HG02840 (cell line): Measurements from ENCODE around the gene MCAT.

ENCODE experiments used
- ATAC-seq: cut with Tn5 transposase; IDR thresholded peaks from one replicate; pipeline ENCODE4 v1.9.1; 2021; ENCODE audit warnings: mild to moderate bottlenecking, moderate library complexity, moderate number of reproducible peaks; ENCODE audit not compliant: unreplicated experiment, low FRiP score

MCAT gene, protein sequence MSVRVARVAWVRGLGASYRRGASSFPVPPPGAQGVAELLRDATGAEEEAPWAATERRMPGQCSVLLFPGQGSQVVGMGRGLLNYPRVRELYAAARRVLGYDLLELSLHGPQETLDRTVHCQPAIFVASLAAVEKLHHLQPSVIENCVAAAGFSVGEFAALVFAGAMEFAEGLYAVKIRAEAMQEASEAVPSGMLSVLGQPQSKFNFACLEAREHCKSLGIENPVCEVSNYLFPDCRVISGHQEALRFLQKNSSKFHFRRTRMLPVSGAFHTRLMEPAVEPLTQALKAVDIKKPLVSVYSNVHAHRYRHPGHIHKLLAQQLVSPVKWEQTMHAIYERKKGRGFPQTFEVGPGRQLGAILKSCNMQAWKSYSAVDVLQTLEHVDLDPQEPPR

DNA sequence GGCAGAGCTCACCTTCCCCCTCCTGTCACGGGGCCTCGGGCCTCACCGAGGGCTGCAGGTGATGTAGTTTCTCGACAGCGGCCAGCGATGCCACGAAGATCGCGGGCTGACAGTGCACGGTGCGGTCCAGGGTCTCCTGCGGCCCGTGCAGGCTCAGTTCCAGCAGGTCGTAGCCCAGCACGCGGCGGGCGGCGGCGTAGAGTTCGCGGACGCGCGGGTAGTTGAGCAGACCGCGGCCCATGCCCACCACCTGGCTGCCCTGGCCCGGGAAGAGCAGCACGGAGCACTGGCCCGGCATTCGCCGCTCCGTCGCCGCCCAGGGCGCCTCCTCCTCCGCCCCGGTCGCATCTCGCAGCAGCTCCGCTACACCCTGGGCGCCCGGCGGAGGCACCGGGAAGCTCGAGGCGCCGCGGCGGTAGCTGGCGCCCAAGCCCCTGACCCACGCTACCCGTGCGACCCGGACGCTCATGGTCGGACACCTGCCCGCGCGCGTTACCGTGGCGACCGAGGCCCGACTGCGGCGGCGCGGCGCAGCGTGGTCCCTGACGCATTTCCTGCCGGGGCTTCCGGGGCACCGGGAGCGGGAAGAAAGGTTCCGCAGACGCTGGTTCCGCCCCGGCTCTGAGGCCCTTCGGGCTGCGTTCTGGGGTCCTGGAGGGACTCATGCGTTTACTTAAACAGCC lies at the start of gene MCAT:
MCAT (minus strand) TSS at position 519 of the 683 bp plus-strand sequence; CDS start at position 469, 50 bp downstream.
- ATAC-seq = peak; percentile 69

DNA sequence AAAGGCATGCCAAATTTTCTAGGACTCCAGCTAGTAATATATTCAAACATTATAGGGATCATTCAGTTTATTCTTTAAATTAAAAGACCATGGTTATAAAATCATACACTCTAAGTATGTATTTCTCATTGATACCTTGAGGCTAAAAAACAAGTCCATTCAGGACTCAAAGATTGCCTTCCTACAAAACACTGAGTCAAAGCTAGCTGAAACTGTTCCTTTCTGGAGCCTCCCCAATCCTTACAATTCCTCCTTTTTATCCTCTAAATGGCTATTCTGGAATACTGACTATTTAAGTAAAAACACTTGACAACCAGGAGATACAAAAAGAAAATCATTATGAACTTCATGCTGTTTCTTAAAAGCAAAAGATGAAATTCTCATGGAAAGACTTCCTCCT lies 48.6 kb upstream of the MCAT start:
- no peak for ATAC-seq

DNA sequence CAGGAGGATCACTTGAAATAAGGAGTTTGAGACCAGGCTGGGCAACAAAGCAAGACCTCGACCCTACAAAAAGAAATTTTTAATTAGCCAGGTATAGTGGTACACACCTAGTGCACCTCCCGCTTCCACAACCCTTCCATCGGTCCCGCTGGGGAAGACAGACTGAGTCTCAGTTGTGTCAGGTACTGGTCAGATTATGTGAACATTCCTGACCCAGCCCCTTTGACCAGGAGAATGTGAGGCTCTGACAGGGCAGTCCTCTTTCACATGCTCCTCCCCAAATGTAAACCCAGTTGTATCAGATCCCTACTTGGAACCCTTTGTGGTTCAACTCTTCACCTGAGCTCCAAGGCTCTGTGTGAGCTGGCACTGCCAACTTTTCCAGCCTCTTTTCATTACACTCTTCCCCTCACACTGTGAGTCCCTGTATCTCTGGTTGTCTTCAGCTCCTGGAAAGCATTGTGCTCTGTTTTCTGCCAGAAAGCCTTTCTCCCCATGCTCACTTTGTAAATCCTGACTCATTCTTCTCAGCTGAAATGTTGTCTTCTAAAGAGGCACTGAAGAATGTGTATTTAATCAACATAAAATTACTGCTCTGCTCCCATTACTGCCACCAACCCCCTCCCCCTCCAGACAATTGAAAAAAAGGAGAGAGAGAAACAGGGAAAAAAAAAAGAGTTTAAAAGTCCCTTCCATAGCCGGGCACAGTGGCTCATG lies 45.8 kb upstream of the MCAT start:
- no peak for ATAC-seq

DNA sequence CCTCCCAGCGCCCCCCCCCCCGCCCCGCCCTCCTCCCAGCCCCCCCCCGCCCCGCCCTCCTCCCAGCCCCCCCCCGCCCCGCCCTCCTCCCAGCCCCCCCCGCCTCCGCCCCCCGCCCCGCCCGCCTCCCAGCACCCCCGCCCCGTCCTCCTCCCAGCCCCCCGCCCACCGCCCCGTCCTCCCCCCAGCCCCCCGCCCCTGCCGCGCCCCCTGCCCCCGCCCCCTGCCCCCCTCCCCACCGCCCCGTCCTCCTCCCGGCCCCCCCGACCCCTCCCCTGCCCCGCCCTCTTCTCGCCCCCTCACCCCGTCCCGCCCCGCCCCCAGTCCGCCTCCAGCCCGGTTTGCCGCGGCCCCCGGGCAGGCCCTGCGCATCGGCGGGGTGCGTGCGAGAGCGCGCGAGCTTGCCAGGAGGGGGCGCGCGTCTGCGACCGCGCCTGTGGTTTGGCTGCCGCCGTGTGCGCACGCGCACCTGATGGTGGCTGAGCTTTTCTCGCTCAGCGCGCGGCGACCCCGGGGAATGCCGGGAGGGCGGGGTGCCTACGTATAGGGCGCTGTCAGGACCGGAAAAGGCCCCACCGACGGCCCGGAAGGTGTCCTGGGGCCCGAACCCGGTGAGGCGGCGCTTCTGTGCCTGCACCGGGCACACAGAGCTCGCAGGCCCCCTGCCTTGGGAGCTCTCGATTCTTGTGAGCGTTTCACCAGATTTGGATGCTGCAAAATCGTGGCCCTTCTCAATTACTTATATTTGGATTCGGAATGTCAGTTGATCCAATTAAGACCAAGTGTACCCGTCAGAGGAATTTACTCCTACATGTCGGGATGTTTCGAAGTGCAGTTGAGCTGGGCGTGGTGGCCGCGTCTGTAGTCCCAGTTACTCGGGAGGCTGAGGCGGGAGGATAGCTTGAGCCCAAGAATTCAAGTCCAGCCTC lies 44.2 kb upstream of the MCAT start:
- ATAC-seq = peak; percentile 85

DNA sequence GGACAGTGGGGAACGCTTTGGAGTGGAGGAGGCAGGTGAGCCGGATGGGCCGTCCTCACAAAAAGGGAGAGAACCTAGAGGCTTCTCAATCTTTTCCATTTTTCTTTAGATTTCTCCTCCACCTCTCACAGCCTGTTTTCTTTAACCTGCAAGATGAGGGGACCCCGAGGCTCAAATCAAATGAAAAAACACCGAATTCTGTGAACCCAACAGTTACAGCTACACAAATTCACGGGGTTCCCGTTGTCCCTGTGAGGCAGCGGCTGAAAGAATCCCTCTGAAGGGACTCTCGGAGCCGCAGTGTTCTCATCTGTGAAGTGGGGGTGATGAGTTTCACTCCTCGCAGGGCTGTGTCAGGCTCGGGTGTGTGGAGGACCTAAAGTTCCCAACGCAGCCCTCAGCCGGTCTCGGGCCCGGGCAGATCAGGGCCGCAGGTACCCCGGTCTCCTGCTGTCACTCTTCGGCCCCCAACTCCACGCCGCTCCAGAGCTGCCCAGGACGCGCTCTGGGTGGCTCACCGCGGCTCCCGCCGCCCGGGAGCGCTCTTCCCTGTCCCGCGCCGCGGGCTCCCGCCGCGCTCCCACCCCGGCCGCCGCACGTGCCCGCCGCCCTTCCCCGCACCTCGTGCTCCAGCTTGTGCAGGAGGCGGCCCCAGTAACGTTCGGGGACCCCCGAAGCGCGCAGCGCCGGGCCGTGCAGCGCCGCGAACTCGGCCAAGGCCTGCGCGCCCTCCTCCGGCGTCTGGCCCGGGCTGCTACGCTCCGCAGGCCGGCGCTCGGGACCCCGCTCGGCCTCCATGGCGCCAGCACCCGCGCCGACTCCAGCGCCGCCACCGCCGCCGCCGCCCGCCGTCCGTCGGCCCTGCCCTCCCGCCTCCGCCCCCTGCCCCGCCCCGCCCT lies 43.3 kb upstream of the MCAT start, which contains the start of gene TTLL12:
TTLL12 (minus strand) TSS at position 863 of the 899 bp plus-strand sequence; CDS start at position 798, 65 bp downstream.
- peak; percentile 42 for ATAC-seq

DNA sequence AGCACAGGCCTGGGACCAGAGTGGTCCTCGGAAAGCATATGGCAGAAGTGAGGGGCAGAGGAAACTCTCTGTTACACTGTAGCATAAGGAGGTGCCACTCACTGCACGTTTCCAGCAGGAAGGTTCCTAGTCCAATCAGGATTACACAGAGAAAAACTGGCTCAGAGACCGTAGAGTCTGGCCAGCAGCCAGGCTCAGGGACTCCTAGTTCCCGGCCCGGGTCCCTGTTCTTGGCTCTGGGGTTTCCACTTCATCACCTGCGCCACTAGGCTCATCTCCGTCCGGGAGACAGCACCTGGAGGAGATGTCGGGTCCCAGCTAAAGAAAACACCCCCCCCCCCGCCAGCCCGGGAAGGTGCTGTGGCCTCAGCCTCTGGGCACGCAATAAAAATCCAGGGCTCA lies 42.7 kb upstream of the MCAT start:
- ATAC-seq = no peak

DNA sequence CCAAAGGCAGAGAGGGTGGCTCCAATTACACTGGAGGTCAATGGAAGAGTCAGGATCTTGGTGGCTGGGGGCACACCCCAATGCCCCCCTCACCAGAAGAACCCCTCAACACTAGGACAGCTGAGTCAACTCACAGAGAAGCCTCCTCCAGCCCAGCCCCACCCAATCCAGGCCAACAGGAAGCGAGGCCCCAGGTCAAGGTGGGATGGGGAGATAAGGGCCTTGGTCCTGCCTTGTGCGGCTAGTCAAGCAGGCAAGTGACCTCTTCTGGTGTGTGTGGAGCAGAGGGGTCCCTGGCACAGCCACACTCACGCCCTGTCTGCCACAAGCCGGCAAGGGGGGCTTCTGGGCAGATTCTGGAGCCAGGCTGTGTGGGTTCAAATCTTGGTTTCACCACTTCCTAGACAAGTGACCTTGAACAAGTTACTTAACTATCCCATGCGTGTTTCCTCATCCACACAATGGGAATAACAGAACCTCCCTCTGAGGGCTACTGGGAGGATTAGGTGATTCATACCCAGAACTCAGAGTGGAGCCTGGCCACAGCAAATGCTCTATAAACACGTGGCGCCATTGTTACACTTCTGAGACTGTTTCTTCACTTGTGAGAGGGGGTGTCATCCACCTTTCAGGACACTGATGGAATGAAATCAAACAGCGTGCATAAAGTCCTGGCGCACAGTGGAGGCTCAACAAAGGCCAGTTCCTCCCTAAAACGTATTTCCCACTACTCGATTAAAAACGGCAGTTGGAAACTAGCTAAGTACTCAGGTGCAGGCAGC lies 40.5 kb upstream of the MCAT start:
- ATAC-seq = no peak

DNA sequence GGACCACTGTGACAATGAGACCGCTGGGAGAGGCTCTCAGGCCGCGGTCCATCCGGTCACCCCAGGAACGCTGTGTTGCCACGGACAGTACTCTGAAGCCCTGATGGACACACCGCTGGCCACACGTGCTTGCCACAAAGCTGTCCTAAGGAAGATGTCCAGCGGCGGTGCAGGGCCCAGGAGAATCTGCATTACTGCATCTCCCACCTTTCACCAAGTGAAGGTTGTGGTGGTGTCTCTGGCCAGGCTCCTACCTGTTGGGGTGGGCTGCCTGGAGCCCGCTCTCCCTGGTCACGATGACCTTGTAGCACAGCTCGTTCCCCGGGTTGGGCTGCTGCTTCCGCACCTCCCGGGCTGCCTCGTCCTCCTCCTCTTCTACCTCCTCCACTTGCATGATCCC lies 39.5 kb upstream of the MCAT start:
- ATAC-seq = no peak

DNA sequence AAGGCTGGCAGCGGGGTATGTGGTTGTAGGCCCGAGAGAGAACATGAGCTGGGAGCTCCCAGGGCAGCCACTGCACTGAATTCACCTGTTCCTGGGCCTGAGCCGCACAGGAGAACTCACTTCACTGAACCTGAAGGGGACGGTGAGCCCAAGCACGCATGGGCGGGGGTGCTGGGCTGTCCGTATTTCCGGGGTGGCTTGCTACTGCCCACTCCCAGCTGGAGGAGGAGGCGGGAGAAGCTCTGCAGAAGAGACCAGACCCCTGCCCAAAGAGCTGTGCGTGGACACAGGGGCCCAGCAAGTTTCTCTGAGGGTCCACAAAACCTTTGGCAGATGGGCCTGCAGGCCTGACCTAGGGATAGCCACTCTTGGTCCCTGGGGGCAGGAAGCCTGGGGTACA lies 38.9 kb upstream of the MCAT start:
- ATAC-seq = no peak

DNA sequence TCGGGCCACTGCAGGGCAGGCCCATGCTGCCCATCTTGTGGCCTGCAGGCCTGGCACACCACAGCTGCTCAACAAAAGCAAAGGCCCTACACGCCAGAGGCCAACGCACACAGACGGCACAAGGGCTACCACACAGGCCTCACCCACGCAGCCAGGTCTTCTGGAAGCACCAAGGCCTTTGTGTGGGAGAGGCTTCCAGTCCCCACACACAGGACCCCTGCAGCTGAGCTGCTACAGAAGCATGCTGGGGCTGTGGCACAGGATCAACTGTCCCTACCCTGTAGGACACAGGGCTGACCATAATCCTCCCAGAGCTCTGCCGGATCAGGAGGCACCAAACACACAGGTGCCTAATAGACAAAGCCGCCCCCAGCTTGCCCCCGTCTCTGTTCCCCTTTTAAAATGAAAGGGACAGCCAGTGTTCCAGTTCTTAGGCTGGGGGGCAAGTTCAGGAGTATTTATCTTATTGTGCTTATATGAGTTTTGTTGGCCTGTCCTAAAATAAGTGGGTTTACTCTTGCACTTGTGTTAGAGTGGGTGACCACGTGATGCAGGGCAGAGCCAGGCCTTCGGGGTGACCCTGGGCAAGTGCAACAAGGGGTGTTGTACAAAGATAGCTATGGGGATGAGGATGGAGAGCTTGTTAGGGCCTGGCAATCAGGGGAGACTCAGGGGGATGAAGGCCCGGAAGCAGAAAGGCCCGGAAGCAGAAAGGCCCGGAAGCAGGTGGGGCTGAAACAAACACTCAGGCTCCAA lies 38.3 kb upstream of the MCAT start:
- no peak for ATAC-seq

DNA sequence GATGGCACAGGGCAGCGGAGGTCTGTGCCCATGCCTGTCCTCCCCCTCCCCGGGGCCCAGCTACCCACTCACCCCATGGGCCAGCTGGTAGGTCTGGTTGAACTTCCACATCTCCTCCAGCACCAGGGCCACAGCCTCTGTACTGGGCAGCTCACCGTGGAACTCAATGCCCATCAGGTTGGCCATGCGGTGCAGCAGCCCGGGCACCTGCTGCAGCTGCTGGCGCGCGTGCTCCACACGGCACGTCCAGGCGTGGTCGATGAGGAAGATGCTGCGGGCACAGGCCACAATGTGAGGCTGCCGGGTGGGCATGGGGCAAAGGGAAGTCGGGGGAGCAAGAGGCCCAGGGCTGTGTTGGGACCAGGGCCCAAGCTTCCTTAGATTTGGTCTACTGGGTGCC lies 37.5 kb upstream of the MCAT start:
- no peak for ATAC-seq

DNA sequence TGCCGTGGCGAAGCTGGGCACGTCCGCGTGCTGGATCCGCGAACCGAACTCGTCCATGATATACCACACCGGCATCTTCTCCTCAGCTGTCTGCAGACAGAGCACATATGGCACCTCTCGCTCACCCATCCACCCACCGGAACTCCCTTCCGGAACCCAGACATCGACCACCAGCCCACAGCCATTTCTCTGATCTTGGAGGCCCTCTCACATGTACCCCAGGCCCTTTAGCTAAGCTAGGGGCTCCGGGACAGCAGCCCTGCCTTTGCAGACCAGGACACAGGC lies 36.7 kb upstream of the MCAT start:
- ATAC-seq = no peak

DNA sequence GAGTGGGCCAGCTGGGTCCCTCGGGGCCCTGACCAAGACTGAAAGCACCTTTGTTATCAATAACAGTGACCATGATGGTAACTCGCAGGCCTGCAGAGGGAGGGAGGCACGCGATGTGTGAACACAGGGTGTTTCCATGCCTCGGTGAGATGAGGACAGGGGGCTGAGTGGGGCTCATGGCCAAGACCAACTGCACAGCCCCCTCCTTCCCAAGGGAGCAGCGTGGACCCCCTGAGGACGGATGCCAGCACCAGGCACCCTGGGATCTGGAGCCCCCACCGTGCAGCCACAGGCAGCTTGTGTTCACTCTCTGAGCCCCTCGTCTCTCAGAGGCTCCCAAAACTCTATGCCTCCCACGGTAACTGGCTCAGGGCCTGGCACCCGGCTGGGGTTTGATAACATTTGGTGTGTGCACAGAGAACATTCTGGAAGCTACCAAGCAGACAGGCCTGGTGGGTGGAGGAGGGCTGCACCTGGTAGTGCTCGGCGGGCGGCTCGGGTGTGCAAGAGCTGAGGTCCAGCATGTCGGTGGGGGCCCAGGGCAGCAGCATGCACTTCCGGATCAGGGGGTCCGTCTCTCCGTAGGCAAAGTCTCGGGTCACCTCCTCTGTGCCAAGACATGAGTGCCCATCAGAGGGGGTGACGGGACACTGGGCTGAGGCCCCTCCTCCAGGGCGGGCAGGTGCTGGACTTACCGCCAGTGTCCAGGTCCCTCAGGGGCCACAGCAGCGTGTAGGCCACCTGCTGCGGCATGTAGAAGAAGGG lies 36.1 kb upstream of the MCAT start:
- ATAC-seq = no peak

DNA sequence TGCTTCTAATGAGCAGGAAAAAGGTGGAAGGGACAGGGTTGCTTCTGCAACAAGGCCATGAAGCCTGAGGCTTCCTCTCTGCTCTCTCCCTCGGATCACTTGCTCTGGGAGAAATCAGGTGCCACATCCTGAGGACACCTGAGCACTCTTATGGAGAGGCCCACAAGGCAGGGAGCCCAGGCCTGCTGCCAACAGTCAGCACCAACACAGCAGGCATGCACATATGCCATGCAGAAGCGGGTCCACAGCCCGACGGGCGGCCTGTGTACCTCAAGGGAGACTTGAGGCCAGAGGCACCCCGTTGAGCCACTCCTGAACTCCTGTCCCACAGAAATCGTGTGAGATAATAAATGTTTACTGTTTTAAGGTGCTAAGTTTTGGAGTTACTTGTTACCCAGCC lies 34.3 kb upstream of the MCAT start:
- ATAC-seq = no peak

DNA sequence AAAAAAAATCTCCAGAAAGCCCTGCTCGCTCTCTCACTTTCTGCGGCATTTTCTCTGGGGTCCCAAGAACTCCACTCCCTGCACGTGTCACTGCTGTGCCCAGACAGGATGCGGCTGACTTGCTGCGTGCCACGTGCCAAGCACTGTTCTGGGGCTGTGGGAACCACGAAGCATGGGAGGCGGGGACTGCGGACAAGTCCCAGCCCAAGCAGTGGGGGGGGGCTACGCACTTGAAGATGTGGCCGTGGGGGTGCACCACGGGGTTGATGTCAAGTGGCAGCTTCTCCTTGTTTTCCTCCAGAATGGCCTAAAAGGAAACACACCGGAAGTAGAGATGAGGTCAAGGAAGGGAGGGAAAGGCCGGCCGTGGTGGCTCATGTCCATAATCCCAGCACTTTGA lies 32.9 kb upstream of the MCAT start:
- ATAC-seq = no peak

DNA sequence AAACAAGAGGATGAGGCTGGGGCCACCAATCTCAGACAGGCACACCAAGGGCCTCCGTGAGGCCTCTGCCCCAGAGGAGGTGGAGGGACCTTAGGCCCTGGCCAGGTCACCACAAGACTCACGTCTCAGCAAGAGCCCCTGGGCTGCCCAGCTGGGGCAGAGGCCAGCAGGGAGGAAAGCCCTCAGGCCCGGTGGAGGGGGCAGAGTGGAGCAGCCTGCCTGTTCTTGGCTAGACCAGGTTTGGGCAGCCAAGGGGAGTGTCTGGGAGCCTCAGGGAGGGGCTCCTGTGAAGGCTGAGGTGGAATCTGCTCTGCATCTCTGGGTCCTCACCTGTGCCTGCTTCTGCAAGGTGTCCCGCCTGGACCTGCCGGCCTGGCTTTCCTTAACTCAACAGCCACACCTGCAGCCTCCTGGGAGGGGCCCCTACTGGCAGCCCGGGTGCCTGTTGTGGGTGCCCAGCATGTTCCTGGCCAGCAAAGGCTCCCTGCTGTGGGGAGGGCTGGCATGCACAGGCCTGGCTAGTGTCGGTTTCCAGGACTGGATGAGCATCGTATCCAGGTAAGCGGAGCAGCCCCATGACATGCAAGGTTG lies 31.8 kb upstream of the MCAT start:
- ATAC-seq = no peak
